Measurements from ENCODE around the gene USP25. TPM values are rescaled to one million over a fixed set of nuclear protein-coding genes. Genes with fewer than 3 reads are reported as not detected.
A peak's percentile ranks its signal among the peaks of the same experiment; 100 is the strongest.

The USP25 gene
- total RNA-seq, 6 experiments from 2014 or later: 14.7 to 22.7 (median 18.7) TPM

- no peak for DNase-seq
- Histone ChIP-seq H3K27ac (no peak overlapping the region), H3K4me3 (no peak overlapping the region), H3K9me3 (no peaks in the 10 kb centered on the region), H3K4me1 (peaks cover 0 to 27% (median 9%) of the 10 kb centered on the region in 4 donors), H3K27me3 (no peaks in the 10 kb centered on the region), H3K36me3 (no peaks in the 10 kb centered on the region)
- intact Hi-C loops (cut with DNase I): no loop called here
- no peak for TF ChIP-seq POLR2A (IDR thresholded peaks at IDR 0.05)
- no peak for TF ChIP-seq CTCF (IDR thresholded peaks at IDR 0.05)
- ATAC-seq: no peak
- 95% methylated on average over 3 of the region's 3 CpGs for WGBS (ENCODE audit: insufficient coverage, low coverage, low lambda C conversion rate, missing lambda C conversion rate)
Observed at GRCh38 chr21:15740383-15740782, 10.6 kb downstream of the USP25 start.

- Histone ChIP-seq H3K4me1 (peaks cover 0 to 19% (median 9%) of the 10 kb centered on the region in 4 donors), H3K27me3 (no peaks in the 10 kb centered on the region), H3K4me3 (no peak overlapping the region), H3K27ac (no peak overlapping the region), H3K36me3 (no peaks in the 10 kb centered on the region), H3K9me3 (no peaks in the 10 kb centered on the region)
- no peak for DNase-seq
- TF ChIP-seq POLR2A (IDR thresholded peaks at IDR 0.05): no peak
- no peak for TF ChIP-seq CTCF (IDR thresholded peaks at IDR 0.05)
- 28% methylated on average over 1 of the region's 1 CpG for WGBS (ENCODE audit: insufficient coverage, low coverage, low lambda C conversion rate, missing lambda C conversion rate)
- ATAC-seq: peak; percentile 21 to 74 (median 58)
- intact Hi-C loops (cut with DNase I): no loop called here
Observed at GRCh38 chr21:15741510-15741909, 11.7 kb downstream of the USP25 start.

GRCh38 chr21:15742052-15742670 is 12.4 kb downstream of the USP25 start:
- no peak for TF ChIP-seq POLR2A (IDR thresholded peaks at IDR 0.05)
- no peak for TF ChIP-seq CTCF (IDR thresholded peaks at IDR 0.05)
- Histone ChIP-seq H3K4me3 (no peak overlapping the region), H3K27ac (no peak overlapping the region), H3K4me1 (peaks cover 0 to 19% (median 9%) of the 10 kb centered on the region in 4 donors), H3K27me3 (no peaks in the 10 kb centered on the region), H3K36me3 (no peaks in the 10 kb centered on the region), H3K9me3 (no peaks in the 10 kb centered on the region)
- intact Hi-C loops (cut with DNase I): no loop called here
- 61% methylated on average over 3 of the region's 4 CpGs for WGBS (ENCODE audit: insufficient coverage, low coverage, low lambda C conversion rate, missing lambda C conversion rate)
- ATAC-seq: peak; percentile 71 to 97 (median 82)
- no peak for DNase-seq

GRCh38 chr21:15742694-15743093 is 12.9 kb downstream of the USP25 start:
- WGBS (ENCODE audit: insufficient coverage, low coverage, low lambda C conversion rate, missing lambda C conversion rate): 78% methylated on average over 4 of the region's 13 CpGs
- Histone ChIP-seq H3K27ac (no peak overlapping the region), H3K9me3 (no peaks in the 10 kb centered on the region), H3K27me3 (no peaks in the 10 kb centered on the region), H3K4me1 (peaks cover 0 to 19% (median 9%) of the 10 kb centered on the region in 4 donors), H3K4me3 (no peak overlapping the region), H3K36me3 (no peaks in the 10 kb centered on the region)
- intact Hi-C loops (cut with DNase I): no loop called here
- no peak for DNase-seq
- ATAC-seq: peak in 2 of 4 donors; percentile 30 to 38
- TF ChIP-seq CTCF (IDR thresholded peaks at IDR 0.05) (no peak), POLR2A (IDR thresholded peaks at IDR 0.05) (no peak)
